OCI-LY7 (cell line): ENCODE measurements around the gene CCT6A. TPM values are rescaled to one million over a fixed set of nuclear protein-coding genes. Genes with fewer than 3 reads are reported as not detected.
"Not testable (repeated sequence)": the region's sequence is repeated elsewhere in the genome, so short reads cannot be mapped to it uniquely, and the experiment has no call there.

ENCODE experiments used
- BruUV-seq: library from RNA; stranded (reverse); fragments of 400-500 nt; replicated peaks from 2 replicates; lab custom pipeline; 2021; lab: Mats Ljungman, UMichigan
- CTCF ChIA-PET: fragments of 300-600 bp; sonication (Branson Sonifier 250); formaldehyde crosslinking; loops from one replicate; lab custom pipeline; 2022; ENCODE audit warnings: antibody characterized with exemption; ENCODE audit not compliant: unreplicated experiment; lab: Charles Lee
- POLR2A ChIA-PET: fragments of 300-600 bp; sonication (Branson Sonifier 250); formaldehyde crosslinking; loops from one replicate; lab custom pipeline; 2022; ENCODE audit warnings: antibody characterized with exemption; lab: Charles Lee
- DNase-seq: peaks from one replicate; pipeline ENCODE4 v3.0.0-alpha.2; 2015; ENCODE audit warnings: low spot score
- H2AFZ ChIP-seq: fragments of 200-600 bp; sonication (generic), shearing (Covaris generic); 2 replicates; pipeline ENCODE4 v1.6.1; 2014; ENCODE audit warnings: mild to moderate bottlenecking, antibody characterized with exemption, low read length, moderate library complexity
- H3K27ac ChIP-seq: fragments of 200-600 bp; sonication (generic); 2 replicates; pipeline ENCODE4 v1.5.1; 2014; ENCODE audit warnings: mixed run types, low read depth, mild to moderate bottlenecking, moderate library complexity, low read length, inconsistent platforms; ENCODE audit not compliant: poor library complexity, severe bottlenecking
- H3K36me3 ChIP-seq: fragments of 200-600 bp; sonication (generic); 2 replicates; pipeline ENCODE4 v1.6.1; 2014; ENCODE audit warnings: mild to moderate bottlenecking, antibody characterized with exemption, low read length, moderate library complexity, mixed read lengths; ENCODE audit not compliant: insufficient read depth
- H3K4me1 ChIP-seq: fragments of 200-600 bp; sonication (generic); 2 replicates; pipeline ENCODE4 v1.5.1; 2014; ENCODE audit warnings: mild to moderate bottlenecking, low read length; ENCODE audit not compliant: insufficient read depth, poor library complexity, severe bottlenecking
- H3K4me2 ChIP-seq: fragments of 200-600 bp; sonication (generic); 2 replicates; pipeline ENCODE4 v1.6.1; 2014; ENCODE audit warnings: mild to moderate bottlenecking, low read length
- H3K4me3 ChIP-seq: fragments of 200-600 bp; sonication (generic); 2 replicates; pipeline ENCODE4 v1.5.1; 2014; ENCODE audit warnings: mild to moderate bottlenecking, low read depth, low read length; ENCODE audit not compliant: poor library complexity, severe bottlenecking
- H3K79me2 ChIP-seq: fragments of 200-600 bp; sonication (generic); 2 replicates; pipeline ENCODE4 v1.6.1; 2016; ENCODE audit warnings: low read depth, mild to moderate bottlenecking, low read length, moderate library complexity, mixed read lengths; ENCODE audit not compliant: insufficient read depth
- H3K9me2 ChIP-seq: fragments of 200-600 bp; sonication (generic); 2 replicates; pipeline ENCODE4 v1.6.1; 2016; ENCODE audit warnings: mild to moderate bottlenecking, low read length, mixed read lengths; ENCODE audit not compliant: insufficient read depth
- H3K9me3 ChIP-seq: fragments of 200-600 bp; sonication (generic); 2 replicates; pipeline ENCODE4 v1.6.1; 2014; ENCODE audit warnings: mild to moderate bottlenecking, mixed run types, low read length, mixed read lengths
- H4K20me1 ChIP-seq: fragments of 200-600 bp; sonication (generic); 2 replicates; pipeline ENCODE4 v1.6.1; 2014; ENCODE audit warnings: mild to moderate bottlenecking, antibody characterized with exemption, low read length, moderate library complexity, mixed read lengths; ENCODE audit not compliant: insufficient read depth
- EZH2phosphoT487 ChIP-seq: fragments of 200-600 bp; sonication (generic); IDR thresholded peaks from 2 replicates; pipeline ENCODE4 v1.6.1; 2018; ENCODE audit warnings: low read depth, borderline replicate concordance, mild to moderate bottlenecking, mixed run types, antibody characterized with exemption, low read length, moderate library complexity, mixed read lengths
- intact Hi-C: fragments of 100-400 bp; cut with micrococcal nuclease; formaldehyde crosslinking; loops from one replicate; pipeline ENCODE4 v1.10.0; 2022; ENCODE audit not compliant: unreplicated experiment
- total RNA-seq, 2 experiments: library from RNA; depleted of rRNA in 1 of 2; stranded (reverse); fragments of >200 nt in 1 of 2; shearing (Covaris generic) in 1 of 2; gene quantifications; 2 replicates each; pipeline ENCODE4 v1.2.3, GENCODE V29; 2014 to 2022
- TF ChIP-seq, protein P1 (sequence below): fragments of 200-600 bp; sonication (generic); conservative IDR thresholded peaks from 2 replicates; pipeline ENCODE4 v1.5.1; 2014; ENCODE audit warnings: mild to moderate bottlenecking, antibody characterized with exemption, low read length, moderate library complexity, mixed read lengths

Gene CCT6A
- total RNA-seq, 2 experiments from 2014 or later, result 151 to 219 TPM

DNA sequence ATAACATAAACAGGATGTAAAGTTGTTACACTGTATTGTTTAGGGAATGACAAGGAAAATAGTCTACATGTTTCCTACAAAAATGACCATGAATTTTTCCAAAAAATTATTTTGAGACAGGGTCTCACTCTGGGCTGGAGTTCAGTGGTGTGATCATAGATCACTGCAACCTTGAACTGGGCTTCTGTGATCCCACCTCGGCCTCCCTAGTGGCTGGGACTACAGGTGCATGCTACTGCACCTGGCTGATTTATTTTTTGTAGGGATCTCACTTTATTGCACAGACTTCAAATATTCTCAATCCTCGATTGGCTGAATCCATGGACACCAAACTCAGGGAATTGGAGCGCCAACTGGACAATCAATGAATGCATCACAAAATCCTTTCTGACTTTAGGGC, 48.1 kb downstream of the CCT6A start:
- no TSS peak for BruUV-seq
- H3K4me2 ChIP-seq, result no peak overlapping the region
- no peaks in the 10 kb centered on the region for H3K9me3 ChIP-seq
- no peaks in the 10 kb centered on the region for H3K9me2 ChIP-seq
- intact Hi-C loops, result no loop called here
- TF ChIP-seq, protein P1, sequence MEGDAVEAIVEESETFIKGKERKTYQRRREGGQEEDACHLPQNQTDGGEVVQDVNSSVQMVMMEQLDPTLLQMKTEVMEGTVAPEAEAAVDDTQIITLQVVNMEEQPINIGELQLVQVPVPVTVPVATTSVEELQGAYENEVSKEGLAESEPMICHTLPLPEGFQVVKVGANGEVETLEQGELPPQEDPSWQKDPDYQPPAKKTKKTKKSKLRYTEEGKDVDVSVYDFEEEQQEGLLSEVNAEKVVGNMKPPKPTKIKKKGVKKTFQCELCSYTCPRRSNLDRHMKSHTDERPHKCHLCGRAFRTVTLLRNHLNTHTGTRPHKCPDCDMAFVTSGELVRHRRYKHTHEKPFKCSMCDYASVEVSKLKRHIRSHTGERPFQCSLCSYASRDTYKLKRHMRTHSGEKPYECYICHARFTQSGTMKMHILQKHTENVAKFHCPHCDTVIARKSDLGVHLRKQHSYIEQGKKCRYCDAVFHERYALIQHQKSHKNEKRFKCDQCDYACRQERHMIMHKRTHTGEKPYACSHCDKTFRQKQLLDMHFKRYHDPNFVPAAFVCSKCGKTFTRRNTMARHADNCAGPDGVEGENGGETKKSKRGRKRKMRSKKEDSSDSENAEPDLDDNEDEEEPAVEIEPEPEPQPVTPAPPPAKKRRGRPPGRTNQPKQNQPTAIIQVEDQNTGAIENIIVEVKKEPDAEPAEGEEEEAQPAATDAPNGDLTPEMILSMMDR, result no peak
- no peak for TF ChIP-seq EZH2phosphoT487
- no peak overlapping the region for H3K4me3 ChIP-seq
- POLR2A ChIA-PET, result no interaction called here
- CTCF ChIA-PET, result no interaction called here
- H2AFZ ChIP-seq, result no peak overlapping the region
- no peak overlapping the region for H3K27ac ChIP-seq
- H3K79me2 ChIP-seq, result peaks cover 22% of the 10 kb centered on the region
- DNase-seq, result no peak
- H3K4me1 ChIP-seq, result peaks cover 13% of the 10 kb centered on the region
- peaks cover 70% of the 10 kb centered on the region for H3K36me3 ChIP-seq
- peaks cover 14% of the 10 kb centered on the region; the same call in 1 of the 2 replicates for H4K20me1 ChIP-seq

DNA sequence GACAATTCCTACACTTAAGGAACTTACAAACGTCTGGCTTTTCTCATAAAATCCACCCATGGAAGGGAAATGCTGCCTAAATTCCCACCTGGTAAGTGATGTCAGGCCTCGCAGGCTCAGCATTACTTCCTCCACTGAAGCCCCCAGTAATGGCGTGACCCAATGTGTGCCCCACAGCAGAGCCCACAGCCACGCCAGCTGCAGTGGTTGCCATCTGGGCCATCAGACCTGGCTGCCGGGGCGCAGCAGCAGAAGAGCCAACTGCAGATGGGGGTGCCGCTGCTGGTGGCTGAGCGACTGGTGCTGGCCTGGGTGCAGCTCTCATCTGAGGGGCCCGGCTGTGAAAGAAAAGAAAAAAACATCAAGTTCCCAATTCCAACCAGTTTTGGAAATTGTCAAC, 52.6 kb downstream of the CCT6A start:
- BruUV-seq, H3K4me3 ChIP-seq, H2AFZ ChIP-seq, H3K9me2 ChIP-seq, intact Hi-C loops, CTCF ChIA-PET, H3K9me3 ChIP-seq, H3K4me2 ChIP-seq, DNase-seq, H3K27ac ChIP-seq: not testable (repeated sequence)
- POLR2A ChIA-PET, result interaction anchor here (1.1 to 1.4 kb wide), 2 partner anchors 21 to 694 kb away, joined by 4 to 7 read pairs; no protein-coding TSS in a partner anchor
- H3K79me2 ChIP-seq, result peaks cover 38% of the 10 kb centered on the region
- peaks cover 22% of the 10 kb centered on the region for H4K20me1 ChIP-seq
- peaks cover 26% of the 10 kb centered on the region for H3K4me1 ChIP-seq
- H3K36me3 ChIP-seq, result peaks cover 62% of the 10 kb centered on the region

DNA sequence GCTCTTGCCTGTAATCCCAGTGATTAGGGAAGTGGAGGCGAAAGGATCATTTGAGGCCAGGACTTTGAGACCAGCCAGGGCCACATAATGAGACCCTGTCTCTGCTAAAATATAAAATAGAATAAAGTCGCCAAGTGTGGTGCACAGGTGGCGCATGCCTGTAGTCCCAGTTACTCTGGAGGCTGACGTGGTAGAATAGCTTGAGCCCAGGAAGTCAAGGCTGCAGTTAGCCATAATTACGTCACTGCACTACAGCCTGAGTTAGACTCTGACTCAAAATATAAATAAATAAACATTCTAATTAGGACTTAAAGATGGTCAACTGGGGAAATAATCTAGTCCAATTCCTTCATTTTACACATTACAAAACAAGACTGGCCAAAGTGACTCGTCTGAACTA, 53.9 kb downstream of the CCT6A start:
- H3K9me3 ChIP-seq, result 0 out of 2 replicates have a peak, but pooled peaks cover 5% of the 10 kb centered on the region
- H3K4me2 ChIP-seq, result peak overlapping the region; percentile 93
- H3K36me3 ChIP-seq, result peaks cover 48% of the 10 kb centered on the region
- H3K79me2 ChIP-seq, result peaks cover 38% of the 10 kb centered on the region
- peak; percentile 69 for DNase-seq
- H3K27ac ChIP-seq, result peak overlapping the region; percentile 54
- TSS peak; percentile 76 for BruUV-seq
- no peaks in the 10 kb centered on the region; the same call in 1 of the 2 replicates for H3K9me2 ChIP-seq
- ChIA-PET POLR2A (interaction anchor here (0.7 to 1.5 kb wide), 5 partner anchors 9 to 140 kb away, joined by 3 to 11 read pairs (median 3); partner anchors contain the start of genes CCT6A and PSPH), CTCF (interaction anchor here (0.6 kb wide), 1 partner anchor 1357 kb away, joined by 3 read pairs; no protein-coding TSS in a partner anchor)
- peak overlapping the region; percentile 81 for H3K4me3 ChIP-seq
- peaks cover 22% of the 10 kb centered on the region for H4K20me1 ChIP-seq
- peaks cover 30% of the 10 kb centered on the region for H3K4me1 ChIP-seq
- intact Hi-C loops, result no loop called here
- H2AFZ ChIP-seq, result peak overlapping the region; percentile 20; the same call in 1 of the 2 replicates
- TF ChIP-seq, protein P1, result peak; percentile 30; the same call in 1 of the 2 replicates
- no peak for TF ChIP-seq EZH2phosphoT487
